ENCODE data around the gene FKBP1B. TPM values are rescaled to one million over a fixed set of nuclear protein-coding genes. Genes with fewer than 3 reads are reported as not detected.

Gene FKBP1B
- total RNA-seq, 1 experiment from 2014 or later = 2.1 TPM

DNA sequence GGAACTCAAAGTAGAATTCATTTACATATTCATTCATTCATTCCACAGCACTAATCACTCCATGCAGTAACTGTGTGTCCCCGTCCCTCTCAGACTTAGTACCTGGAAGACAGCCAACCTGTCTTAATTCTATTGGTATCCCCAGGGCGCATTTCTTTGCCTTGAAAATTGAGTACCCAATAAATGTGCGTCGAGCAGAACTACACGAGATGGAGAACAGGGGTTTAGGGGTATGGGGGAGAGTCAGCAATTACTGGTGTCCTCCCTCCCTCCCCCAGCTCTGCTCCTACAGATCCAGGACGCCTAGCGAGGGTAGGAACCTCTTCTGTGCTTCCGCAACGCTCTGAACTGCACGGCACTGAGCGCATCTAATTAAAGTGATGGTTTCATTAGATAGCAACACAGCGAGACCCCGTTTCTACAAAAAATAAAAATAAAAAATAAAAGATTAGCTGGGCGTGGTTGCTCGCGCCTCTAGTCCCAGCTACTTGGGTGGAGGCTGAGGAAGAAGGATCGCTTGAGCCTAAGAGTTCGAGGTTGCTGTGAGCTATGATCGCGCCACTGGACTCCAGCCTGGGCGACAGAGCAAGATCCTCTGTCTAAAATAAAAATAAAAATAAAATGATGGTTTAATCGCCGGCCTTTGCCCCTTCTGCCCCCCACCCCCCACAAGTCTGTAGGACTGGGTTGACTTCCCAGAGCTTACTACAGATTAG, 614 bp upstream of the FKBP1B start:
- no peak for DNase-seq
- no peak overlapping the region for H3K9ac ChIP-seq (ENCODE audit: low read length)
- BruUV-seq (replicated peaks) = no TSS peak
- TF ChIP-seq, protein P1, sequence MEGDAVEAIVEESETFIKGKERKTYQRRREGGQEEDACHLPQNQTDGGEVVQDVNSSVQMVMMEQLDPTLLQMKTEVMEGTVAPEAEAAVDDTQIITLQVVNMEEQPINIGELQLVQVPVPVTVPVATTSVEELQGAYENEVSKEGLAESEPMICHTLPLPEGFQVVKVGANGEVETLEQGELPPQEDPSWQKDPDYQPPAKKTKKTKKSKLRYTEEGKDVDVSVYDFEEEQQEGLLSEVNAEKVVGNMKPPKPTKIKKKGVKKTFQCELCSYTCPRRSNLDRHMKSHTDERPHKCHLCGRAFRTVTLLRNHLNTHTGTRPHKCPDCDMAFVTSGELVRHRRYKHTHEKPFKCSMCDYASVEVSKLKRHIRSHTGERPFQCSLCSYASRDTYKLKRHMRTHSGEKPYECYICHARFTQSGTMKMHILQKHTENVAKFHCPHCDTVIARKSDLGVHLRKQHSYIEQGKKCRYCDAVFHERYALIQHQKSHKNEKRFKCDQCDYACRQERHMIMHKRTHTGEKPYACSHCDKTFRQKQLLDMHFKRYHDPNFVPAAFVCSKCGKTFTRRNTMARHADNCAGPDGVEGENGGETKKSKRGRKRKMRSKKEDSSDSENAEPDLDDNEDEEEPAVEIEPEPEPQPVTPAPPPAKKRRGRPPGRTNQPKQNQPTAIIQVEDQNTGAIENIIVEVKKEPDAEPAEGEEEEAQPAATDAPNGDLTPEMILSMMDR (conservative IDR thresholded peaks at IDR 0.05; ENCODE audit: low read depth, low read length) = no peak
- TF ChIP-seq EZH2phosphoT487 (IDR thresholded peaks at IDR 0.05; ENCODE audit: borderline replicate concordance, low read length) = no peak
- no peak for TF ChIP-seq EZH2 (IDR thresholded peaks at IDR 0.05; ENCODE audit: low read length, unreplicated experiment)
- ChIA-PET POLR2A (ENCODE audit: unreplicated experiment) (no interaction called here), CTCF (no interaction called here)
- H3K4me3 ChIP-seq (ENCODE audit: low read length) = peak overlapping the region; percentile 64
- H3K36me3 ChIP-seq (ENCODE audit: low read depth, low read length) = no peaks in the 10 kb centered on the region
- H2AFZ ChIP-seq (ENCODE audit: low read length) = peak overlapping the region; percentile 88
- no peaks in the 10 kb centered on the region for H3K27me3 ChIP-seq (ENCODE audit: low read length)
- peaks cover 11% of the 10 kb centered on the region for H3K4me1 ChIP-seq (ENCODE audit: insufficient read depth, low read length)
- H3K9me3 ChIP-seq (ENCODE audit: low read length) = no peaks in the 10 kb centered on the region
- H3K9me2 ChIP-seq (replicated peaks; ENCODE audit: low read length) = no peaks in the 10 kb centered on the region
- H4K20me1 ChIP-seq (ENCODE audit: low read length) = no peaks in the 10 kb centered on the region
- no peak for ATAC-seq
- intact Hi-C loops (cut with micrococcal nuclease) = no loop called here
- H3F3A ChIP-seq (ENCODE audit: low read length, unreplicated experiment) = no peaks in the 10 kb centered on the region
- peak overlapping the region; percentile 84 for H3K4me2 ChIP-seq (ENCODE audit: low read length)
- H3K27ac ChIP-seq (ENCODE audit: low read length) = no peak overlapping the region
- peaks cover 22% of the 10 kb centered on the region for H3K79me2 ChIP-seq (ENCODE audit: low read length)

DNA sequence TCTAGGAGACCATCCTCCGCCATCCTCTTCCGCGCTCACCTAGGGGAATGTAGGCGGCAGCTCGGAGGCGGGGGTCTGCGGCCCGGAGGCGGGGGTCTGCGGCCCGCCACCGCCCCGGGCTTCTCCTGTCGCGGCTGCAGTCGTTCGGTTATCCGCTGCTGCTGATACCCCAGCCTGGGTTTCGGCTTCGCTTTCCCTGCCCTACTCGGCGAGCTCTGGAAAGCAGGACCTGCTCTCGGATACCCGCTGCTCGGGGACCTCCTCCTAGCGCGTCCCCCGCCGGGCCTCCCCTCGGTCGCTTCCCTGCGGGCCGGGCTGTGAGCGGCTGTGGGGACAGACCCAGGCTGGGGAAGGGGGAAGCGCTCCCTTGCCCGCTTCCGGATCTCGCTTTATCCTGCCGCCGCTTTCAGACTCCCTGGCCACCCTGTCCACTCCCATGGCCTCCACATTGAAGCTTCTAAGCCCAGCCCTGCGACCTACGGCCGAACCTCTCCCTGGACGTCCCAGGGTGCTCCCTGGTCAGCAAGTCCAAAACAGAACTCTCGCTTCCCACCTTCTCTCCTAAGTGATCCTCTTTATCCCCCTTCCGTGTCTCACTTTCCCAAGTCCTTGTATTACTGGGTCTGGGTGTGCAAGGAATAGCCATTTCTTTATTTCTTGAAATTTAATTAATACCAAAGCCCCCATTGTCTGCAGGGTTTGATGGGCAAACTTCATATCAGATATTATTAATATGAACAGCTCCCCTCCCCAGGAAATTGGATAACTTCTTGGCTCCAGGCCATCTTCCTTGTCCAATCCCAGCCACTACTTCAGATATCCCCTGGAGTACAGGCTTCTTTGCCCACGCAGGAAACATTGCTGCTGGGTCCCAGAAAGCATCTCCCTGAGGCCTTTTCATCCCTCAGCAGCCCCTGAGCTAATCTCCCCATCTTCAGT, 769 bp downstream of the FKBP1B start:
- H3K36me3 ChIP-seq (ENCODE audit: low read depth, low read length) = no peaks in the 10 kb centered on the region
- no peak overlapping the region for H2AFZ ChIP-seq (ENCODE audit: low read length)
- H3K9me2 ChIP-seq (replicated peaks; ENCODE audit: low read length) = no peaks in the 10 kb centered on the region
- H3K4me2 ChIP-seq (ENCODE audit: low read length) = peak overlapping the region; percentile 84
- peaks cover 11% of the 10 kb centered on the region for H3K4me1 ChIP-seq (ENCODE audit: insufficient read depth, low read length)
- H3K9ac ChIP-seq (ENCODE audit: low read length) = no peak overlapping the region
- H3K9me3 ChIP-seq (ENCODE audit: low read length) = no peaks in the 10 kb centered on the region
- CTCF ChIA-PET = no interaction called here
- peak overlapping the region; percentile 64; the same call in 1 of the 2 replicates for H3K4me3 ChIP-seq (ENCODE audit: low read length)
- no TSS peak for BruUV-seq (replicated peaks)
- H3K27ac ChIP-seq (ENCODE audit: low read length) = no peak overlapping the region
- TF ChIP-seq EZH2 (IDR thresholded peaks at IDR 0.05; ENCODE audit: low read length, unreplicated experiment) (no peak), EZH2phosphoT487 (IDR thresholded peaks at IDR 0.05; ENCODE audit: borderline replicate concordance, low read length) (no peak)
- TF ChIP-seq, protein P1 (conservative IDR thresholded peaks at IDR 0.05; ENCODE audit: low read depth, low read length) = no peak
- H3K27me3 ChIP-seq (ENCODE audit: low read length) = no peaks in the 10 kb centered on the region
- POLR2A ChIA-PET (ENCODE audit: unreplicated experiment) = no interaction called here
- ATAC-seq = no peak
- peaks cover 13% of the 10 kb centered on the region for H3K79me2 ChIP-seq (ENCODE audit: low read length)
- intact Hi-C loops (cut with micrococcal nuclease) = no loop called here
- DNase-seq = no peak
- no peaks in the 10 kb centered on the region for H4K20me1 ChIP-seq (ENCODE audit: low read length)
- no peaks in the 10 kb centered on the region for H3F3A ChIP-seq (ENCODE audit: low read length, unreplicated experiment)

Data from PC-3 (cell line).